ENCODE results near the gene PLCB3.

The PLCB3 gene

GRCh38 chr11:64258356-64258755, 7.0 kb downstream of the PLCB3 start:
- Histone ChIP-seq H3K4me3 (ENCODE audit: low read length) (no peak overlapping the region), H4K20me1 (ENCODE audit: insufficient read depth, low read length) (0 out of 2 replicates have a peak, but pooled peaks cover 5% of the 10 kb centered on the region), H3K27me3 (ENCODE audit: low read depth, low read length) (no peaks in the 10 kb centered on the region), H3K36me3 (replicated peaks; ENCODE audit: low read depth, low read length) (peaks cover 56% of the 10 kb centered on the region), H3K9ac (ENCODE audit: low read length) (no peak overlapping the region), H3K27ac (ENCODE audit: low read length) (no peak overlapping the region), H2AFZ (ENCODE audit: low read depth, low read length) (no peak overlapping the region), H3K4me1 (ENCODE audit: low read length) (peaks cover 23% of the 10 kb centered on the region), H3K9me3 (ENCODE audit: insufficient read depth, low read length) (no peaks in the 10 kb centered on the region), H3K4me2 (ENCODE audit: low read length) (no peak overlapping the region), H3K79me2 (ENCODE audit: low read length) (peaks cover 4% of the 10 kb centered on the region)
- no peak for TF ChIP-seq CTCF (IDR thresholded peaks at IDR 0.05; ENCODE audit: low read depth, low read length)
- no peak for TF ChIP-seq EZH2phosphoT487 (IDR thresholded peaks at IDR 0.05; ENCODE audit: low read depth)

- Histone ChIP-seq H3K9ac (ENCODE audit: low read length) (peak overlapping the region; percentile 42; the same call in 1 of the 2 replicates), H2AFZ (ENCODE audit: low read depth, low read length) (no peak overlapping the region), H3K4me2 (ENCODE audit: low read length) (peak overlapping the region; percentile 38; the same call in 1 of the 2 replicates), H4K20me1 (ENCODE audit: insufficient read depth, low read length) (no peaks in the 10 kb centered on the region), H3K4me1 (ENCODE audit: low read length) (peaks cover 19% of the 10 kb centered on the region), H3K27ac (ENCODE audit: low read length) (peak overlapping the region; percentile 74), H3K4me3 (ENCODE audit: low read length) (no peak overlapping the region), H3K36me3 (replicated peaks; ENCODE audit: low read depth, low read length) (peaks cover 59% of the 10 kb centered on the region), H3K79me2 (ENCODE audit: low read length) (no peaks in the 10 kb centered on the region), H3K27me3 (ENCODE audit: low read depth, low read length) (no peaks in the 10 kb centered on the region), H3K9me3 (ENCODE audit: insufficient read depth, low read length) (no peaks in the 10 kb centered on the region)
- TF ChIP-seq CTCF (IDR thresholded peaks at IDR 0.05; ENCODE audit: low read depth, low read length) (no peak), EZH2phosphoT487 (IDR thresholded peaks at IDR 0.05; ENCODE audit: low read depth) (no peak)
Observed at GRCh38 chr11:64258946-64259532, 7.7 kb downstream of the PLCB3 start.

DNA sequence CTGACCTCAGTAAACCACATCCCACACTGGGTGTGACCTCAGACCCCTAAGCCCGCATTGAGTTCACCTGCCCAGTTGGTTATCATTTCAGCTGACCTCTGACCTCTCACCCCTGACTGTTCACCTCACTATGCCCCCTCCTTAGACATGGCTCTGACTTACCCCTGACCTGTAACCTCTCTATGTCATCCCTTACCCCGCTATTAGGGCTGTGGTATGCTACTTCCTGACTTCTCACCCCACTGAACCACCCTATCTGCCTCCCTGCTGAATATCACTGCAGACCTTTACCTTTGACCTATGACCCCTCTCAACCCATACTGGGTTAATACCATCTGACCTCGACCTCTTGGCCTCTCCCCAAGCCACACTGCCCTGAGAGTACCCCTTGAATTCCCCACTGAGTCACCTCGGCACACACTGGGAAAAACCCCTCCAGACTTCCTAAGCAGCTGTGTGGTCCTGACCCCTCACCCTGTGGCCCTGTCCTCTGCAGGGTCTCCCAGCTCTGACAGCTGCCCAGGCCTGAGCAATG, 8.3 kb downstream of the PLCB3 start:
- Histone ChIP-seq H4K20me1 (ENCODE audit: insufficient read depth, low read length) (no peaks in the 10 kb centered on the region), H3K9me3 (ENCODE audit: insufficient read depth, low read length) (no peaks in the 10 kb centered on the region), H3K4me2 (ENCODE audit: low read length) (peak overlapping the region; percentile 38), H3K27me3 (ENCODE audit: low read depth, low read length) (no peaks in the 10 kb centered on the region), H3K9ac (ENCODE audit: low read length) (peak overlapping the region; percentile 42; the same call in 1 of the 2 replicates), H3K79me2 (ENCODE audit: low read length) (no peaks in the 10 kb centered on the region), H2AFZ (ENCODE audit: low read depth, low read length) (no peak overlapping the region), H3K4me3 (ENCODE audit: low read length) (no peak overlapping the region), H3K4me1 (ENCODE audit: low read length) (peaks cover 19% of the 10 kb centered on the region), H3K36me3 (replicated peaks; ENCODE audit: low read depth, low read length) (peaks cover 59% of the 10 kb centered on the region), H3K27ac (ENCODE audit: low read length) (peak overlapping the region; percentile 74)
- no peak for TF ChIP-seq EZH2phosphoT487 (IDR thresholded peaks at IDR 0.05; ENCODE audit: low read depth)
- TF ChIP-seq CTCF (IDR thresholded peaks at IDR 0.05; ENCODE audit: low read depth, low read length): no peak

- Histone ChIP-seq H3K9ac (ENCODE audit: low read length) (peak overlapping the region; percentile 42; the same call in 1 of the 2 replicates), H3K4me1 (ENCODE audit: low read length) (peaks cover 19% of the 10 kb centered on the region), H3K36me3 (replicated peaks; ENCODE audit: low read depth, low read length) (peaks cover 59% of the 10 kb centered on the region)
Observed at GRCh38 chr11:64260147-64260708, 8.9 kb downstream of the PLCB3 start.

More at GRCh38 chr11:64260147-64260708, 8.9 kb downstream of the PLCB3 start:
- no peaks in the 10 kb centered on the region for H4K20me1 ChIP-seq (ENCODE audit: insufficient read depth, low read length)
- no peak overlapping the region for H3K4me3 ChIP-seq (ENCODE audit: low read length)
- peak overlapping the region; percentile 38 for H3K4me2 ChIP-seq (ENCODE audit: low read length)
- no peaks in the 10 kb centered on the region for H3K27me3 ChIP-seq (ENCODE audit: low read depth, low read length)
- no peaks in the 10 kb centered on the region for H3K9me3 ChIP-seq (ENCODE audit: insufficient read depth, low read length)
- no peak for TF ChIP-seq EZH2phosphoT487 (IDR thresholded peaks at IDR 0.05; ENCODE audit: low read depth)
- TF ChIP-seq CTCF (IDR thresholded peaks at IDR 0.05; ENCODE audit: low read depth, low read length): no peak
- no peak overlapping the region for H2AFZ ChIP-seq (ENCODE audit: low read depth, low read length)
- peak overlapping the region; percentile 74 for H3K27ac ChIP-seq (ENCODE audit: low read length)
- no peaks in the 10 kb centered on the region for H3K79me2 ChIP-seq (ENCODE audit: low read length)

All from OCI-LY3 (cell line).